Measurements from ENCODE around the gene TULP1.

Gene TULP1

DNA sequence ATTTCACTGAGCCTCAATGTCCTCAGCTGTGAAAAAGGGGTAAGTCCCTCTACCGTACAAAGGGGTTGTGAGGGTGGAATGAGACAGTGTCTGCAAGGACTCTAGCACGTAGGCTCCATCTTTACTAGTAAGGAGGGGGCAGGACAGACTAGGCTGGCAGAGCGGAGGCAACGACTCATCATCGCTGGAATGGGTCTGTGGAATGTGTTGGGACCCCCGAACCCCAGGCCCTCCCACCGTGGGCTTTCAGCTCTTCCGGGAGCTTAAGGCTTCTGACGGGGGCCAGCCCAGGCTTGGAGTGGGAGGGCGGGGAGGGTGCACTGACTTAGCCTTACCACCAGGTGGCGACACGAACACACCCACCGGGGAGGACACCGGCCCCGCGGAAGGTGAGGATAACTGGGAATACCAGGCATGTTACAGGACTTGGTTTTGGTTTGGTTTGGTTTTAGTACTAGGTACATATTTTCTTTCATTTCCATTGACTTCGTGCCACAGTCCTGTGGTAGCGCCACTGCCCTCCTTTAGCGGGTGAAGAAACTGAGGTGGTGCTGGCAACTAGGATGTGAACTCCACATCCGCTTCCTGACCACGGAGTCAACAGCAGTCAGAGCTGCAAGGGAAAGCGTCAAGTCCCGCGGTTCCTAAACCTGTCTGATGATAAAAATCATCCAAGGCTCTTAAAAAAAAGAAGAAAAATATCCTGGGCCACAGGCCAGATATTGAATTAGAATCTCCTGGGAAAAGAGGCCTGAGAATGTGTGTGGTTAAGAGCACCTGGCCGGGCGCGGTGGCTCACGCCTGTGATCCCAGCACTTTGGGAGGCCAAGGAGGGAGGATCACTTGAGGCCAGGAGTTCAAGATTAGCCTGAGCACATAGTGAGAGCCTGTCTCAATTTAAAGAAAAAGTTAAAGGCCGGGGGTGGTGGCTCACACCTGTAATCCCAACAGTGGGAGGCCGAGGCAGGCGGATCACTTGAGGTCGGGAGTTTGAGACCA is 10.3 kb upstream of the TULP1 start:
- Histone ChIP-seq H3K4me3 (ENCODE audit: low read length, poor library complexity, severe bottlenecking) (peak overlapping the region; percentile 36), H3K27me3 (ENCODE audit: insufficient read depth, low read length, poor library complexity, severe bottlenecking) (no peaks in the 10 kb centered on the region), H3K9me3 (ENCODE audit: insufficient read depth, low read depth, low read length) (no peaks in the 10 kb centered on the region), H3K9ac (ENCODE audit: low read depth, low read length, poor library complexity, severe bottlenecking) (peak overlapping the region; percentile 6), H4K20me1 (ENCODE audit: insufficient read depth, low read length, poor library complexity, severe bottlenecking) (no peaks in the 10 kb centered on the region), H2AFZ (ENCODE audit: low read length) (peak overlapping the region; percentile 47), H3K79me2 (ENCODE audit: insufficient read depth, low read length) (no peaks in the 10 kb centered on the region), H3K9me2 (replicated peaks; ENCODE audit: low read depth, low read length) (no peaks in the 10 kb centered on the region), H3K4me2 (ENCODE audit: low read depth, low read length, poor library complexity, severe bottlenecking) (peak overlapping the region; percentile 31), H3K4me1 (ENCODE audit: insufficient read depth, low read length, poor library complexity, severe bottlenecking) (no peaks in the 10 kb centered on the region), H3K36me3 (ENCODE audit: insufficient read depth, low read length) (no peaks in the 10 kb centered on the region), H3F3A (ENCODE audit: low read depth) (no peaks in the 10 kb centered on the region)
- TF ChIP-seq, protein P1, sequence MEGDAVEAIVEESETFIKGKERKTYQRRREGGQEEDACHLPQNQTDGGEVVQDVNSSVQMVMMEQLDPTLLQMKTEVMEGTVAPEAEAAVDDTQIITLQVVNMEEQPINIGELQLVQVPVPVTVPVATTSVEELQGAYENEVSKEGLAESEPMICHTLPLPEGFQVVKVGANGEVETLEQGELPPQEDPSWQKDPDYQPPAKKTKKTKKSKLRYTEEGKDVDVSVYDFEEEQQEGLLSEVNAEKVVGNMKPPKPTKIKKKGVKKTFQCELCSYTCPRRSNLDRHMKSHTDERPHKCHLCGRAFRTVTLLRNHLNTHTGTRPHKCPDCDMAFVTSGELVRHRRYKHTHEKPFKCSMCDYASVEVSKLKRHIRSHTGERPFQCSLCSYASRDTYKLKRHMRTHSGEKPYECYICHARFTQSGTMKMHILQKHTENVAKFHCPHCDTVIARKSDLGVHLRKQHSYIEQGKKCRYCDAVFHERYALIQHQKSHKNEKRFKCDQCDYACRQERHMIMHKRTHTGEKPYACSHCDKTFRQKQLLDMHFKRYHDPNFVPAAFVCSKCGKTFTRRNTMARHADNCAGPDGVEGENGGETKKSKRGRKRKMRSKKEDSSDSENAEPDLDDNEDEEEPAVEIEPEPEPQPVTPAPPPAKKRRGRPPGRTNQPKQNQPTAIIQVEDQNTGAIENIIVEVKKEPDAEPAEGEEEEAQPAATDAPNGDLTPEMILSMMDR (conservative IDR thresholded peaks at IDR 0.05; ENCODE audit: low read length), result peak; percentile 94
- no peak for TF ChIP-seq EZH2phosphoT487 (IDR thresholded peaks at IDR 0.05; ENCODE audit: borderline replicate concordance)

DNA sequence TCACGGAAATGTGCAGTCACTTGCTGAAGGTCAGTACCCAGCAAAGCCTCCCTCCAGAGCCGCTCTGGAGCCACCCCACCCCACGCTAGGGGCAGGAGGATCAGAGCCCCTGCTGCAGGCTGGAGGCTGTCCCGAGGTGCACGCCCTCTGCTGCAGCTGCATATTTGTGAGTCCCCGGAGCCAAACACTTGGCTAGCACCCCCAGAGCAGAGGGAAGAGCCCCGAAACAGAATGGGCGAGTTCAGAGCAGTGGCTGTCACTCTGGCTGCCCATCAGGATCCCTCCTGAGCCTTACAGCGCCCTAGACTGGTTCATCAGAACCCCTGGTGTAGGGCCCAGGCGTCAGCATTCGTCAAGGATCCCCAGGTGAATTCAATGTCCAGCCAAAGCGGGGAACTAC is 9.5 kb upstream of the TULP1 start:
- no peak overlapping the region for H3K4me3 ChIP-seq (ENCODE audit: low read length, poor library complexity, severe bottlenecking)
- H4K20me1 ChIP-seq (ENCODE audit: insufficient read depth, low read length, poor library complexity, severe bottlenecking), result no peaks in the 10 kb centered on the region
- H3K9ac ChIP-seq (ENCODE audit: low read depth, low read length, poor library complexity, severe bottlenecking), result peak overlapping the region; percentile 6
- TF ChIP-seq EZH2phosphoT487 (IDR thresholded peaks at IDR 0.05; ENCODE audit: borderline replicate concordance), result no peak
- TF ChIP-seq, protein P1 (conservative IDR thresholded peaks at IDR 0.05; ENCODE audit: low read length), result no peak
- peak overlapping the region; percentile 47; the same call in 1 of the 2 replicates for H2AFZ ChIP-seq (ENCODE audit: low read length)
- no peaks in the 10 kb centered on the region for H3K9me2 ChIP-seq (replicated peaks; ENCODE audit: low read depth, low read length)
- no peaks in the 10 kb centered on the region for H3K36me3 ChIP-seq (ENCODE audit: insufficient read depth, low read length)
- H3F3A ChIP-seq (ENCODE audit: low read depth), result no peaks in the 10 kb centered on the region
- H3K9me3 ChIP-seq (ENCODE audit: insufficient read depth, low read depth, low read length), result no peaks in the 10 kb centered on the region
- H3K79me2 ChIP-seq (ENCODE audit: insufficient read depth, low read length), result no peaks in the 10 kb centered on the region
- no peaks in the 10 kb centered on the region for H3K27me3 ChIP-seq (ENCODE audit: insufficient read depth, low read length, poor library complexity, severe bottlenecking)
- H3K4me1 ChIP-seq (ENCODE audit: insufficient read depth, low read length, poor library complexity, severe bottlenecking), result no peaks in the 10 kb centered on the region
- H3K4me2 ChIP-seq (ENCODE audit: low read depth, low read length, poor library complexity, severe bottlenecking), result no peak overlapping the region

DNA sequence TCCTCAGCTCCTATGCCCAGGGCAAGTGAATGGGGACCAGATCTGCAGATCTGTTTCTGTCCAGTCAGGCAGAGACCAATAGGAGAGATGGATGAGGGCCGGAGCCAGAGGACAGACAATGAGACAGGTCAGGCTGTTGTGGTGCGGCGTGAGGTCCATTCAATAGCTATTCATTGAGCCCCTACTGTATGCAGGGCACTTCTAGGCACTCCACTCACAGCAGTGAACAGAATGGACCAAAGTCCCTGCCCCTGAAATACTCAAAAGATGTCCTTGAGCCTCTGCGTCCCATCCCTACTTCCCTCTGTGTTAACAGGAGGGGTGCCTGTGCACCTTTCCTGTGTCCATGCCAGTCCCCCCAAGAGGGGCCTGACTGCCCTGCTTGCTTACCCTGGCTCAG is 8.5 kb upstream of the TULP1 start:
- TF ChIP-seq, protein P1 (conservative IDR thresholded peaks at IDR 0.05; ENCODE audit: low read length), result no peak
- Histone ChIP-seq H3K27me3 (ENCODE audit: insufficient read depth, low read length, poor library complexity, severe bottlenecking) (no peaks in the 10 kb centered on the region), H3K4me3 (ENCODE audit: low read length, poor library complexity, severe bottlenecking) (no peak overlapping the region), H3K9me2 (replicated peaks; ENCODE audit: low read depth, low read length) (no peaks in the 10 kb centered on the region), H3K4me2 (ENCODE audit: low read depth, low read length, poor library complexity, severe bottlenecking) (no peak overlapping the region), H3K9me3 (ENCODE audit: insufficient read depth, low read depth, low read length) (no peaks in the 10 kb centered on the region), H3F3A (ENCODE audit: low read depth) (no peaks in the 10 kb centered on the region), H3K36me3 (ENCODE audit: insufficient read depth, low read length) (no peaks in the 10 kb centered on the region), H2AFZ (ENCODE audit: low read length) (no peak overlapping the region), H3K79me2 (ENCODE audit: insufficient read depth, low read length) (no peaks in the 10 kb centered on the region), H3K9ac (ENCODE audit: low read depth, low read length, poor library complexity, severe bottlenecking) (no peak overlapping the region), H4K20me1 (ENCODE audit: insufficient read depth, low read length, poor library complexity, severe bottlenecking) (no peaks in the 10 kb centered on the region), H3K4me1 (ENCODE audit: insufficient read depth, low read length, poor library complexity, severe bottlenecking) (no peaks in the 10 kb centered on the region)

Measured in Loucy (cell line).